GM20431 (cell line): ENCODE measurements around the gene ADCK2.
"Not testable (repeated sequence)": the region's sequence is repeated elsewhere in the genome, so short reads cannot be mapped to it uniquely, and the experiment has no call there.

Experiments
- in situ Hi-C: fragments of 300-500 bp; cut with MseI, MboI; formaldehyde crosslinking; loops from one replicate; pipeline ENCODE4 v1.15.0; 2020; ENCODE audit warnings: low sequenced_read_pairs; ENCODE audit not compliant: unreplicated experiment

ADCK2 gene

GRCh38 chr7:140670343-140670935 lies 2.3 kb upstream of the ADCK2 start:
- in situ Hi-C loops, result no loop called here

GRCh38 chr7:140671966-140672365 lies 779 bp upstream of the ADCK2 start:
- in situ Hi-C loops, result no loop called here

GRCh38 chr7:140673063-140673773 lies 473 bp downstream of the ADCK2 start:
- in situ Hi-C loops, result no loop called here

- in situ Hi-C loops, result no loop called here
Measured at GRCh38 chr7:140673774-140674155, 1.0 kb downstream of the ADCK2 start.

GRCh38 chr7:140674356-140674800 lies 1.6 kb downstream of the ADCK2 start:
- in situ Hi-C loops, result no loop called here

GRCh38 chr7:140674899-140675701 lies 2.4 kb downstream of the ADCK2 start:
- in situ Hi-C loops, result no loop called here

- in situ Hi-C loops, result no loop called here
Measured at GRCh38 chr7:140675726-140676125, 3.0 kb downstream of the ADCK2 start.

GRCh38 chr7:140676306-140676705 lies 3.6 kb downstream of the ADCK2 start:
- in situ Hi-C loops, result no loop called here

GRCh38 chr7:140676956-140677355 lies 4.2 kb downstream of the ADCK2 start:
- in situ Hi-C loops, result not testable (repeated sequence)

- in situ Hi-C loops, result no loop called here
Measured at GRCh38 chr7:140677496-140677895, 4.8 kb downstream of the ADCK2 start.

- in situ Hi-C loops, result no loop called here
Measured at GRCh38 chr7:140678081-140678815, 5.5 kb downstream of the ADCK2 start.

- in situ Hi-C loops, result no loop called here
Measured at GRCh38 chr7:140678816-140679130, 6.0 kb downstream of the ADCK2 start.

- in situ Hi-C loops, result no loop called here
Measured at GRCh38 chr7:140679186-140679585, 6.4 kb downstream of the ADCK2 start.

- in situ Hi-C loops, result no loop called here
Measured at GRCh38 chr7:140680886-140681285, 8.1 kb downstream of the ADCK2 start.

- in situ Hi-C loops, result no loop called here
Measured at GRCh38 chr7:140681766-140682165, 9.0 kb downstream of the ADCK2 start.

GRCh38 chr7:140683657-140684056 lies 10.9 kb downstream of the ADCK2 start:
- in situ Hi-C loops, result no loop called here

- in situ Hi-C loops, result no loop called here
Measured at GRCh38 chr7:140684066-140684950, 11.6 kb downstream of the ADCK2 start.

- in situ Hi-C loops, result no loop called here
Measured at GRCh38 chr7:140685407-140686087, 12.8 kb downstream of the ADCK2 start.

- in situ Hi-C loops, result no loop called here
Measured at GRCh38 chr7:140686921-140687320, 14.2 kb downstream of the ADCK2 start.
